ENCODE data around the gene AKAP11. TPM values are rescaled to one million over a fixed set of nuclear protein-coding genes. Genes with fewer than 3 reads are reported as not detected.

The AKAP11 gene
- total RNA-seq, 1 experiment from 2014 or later = 24.1 TPM

DNA sequence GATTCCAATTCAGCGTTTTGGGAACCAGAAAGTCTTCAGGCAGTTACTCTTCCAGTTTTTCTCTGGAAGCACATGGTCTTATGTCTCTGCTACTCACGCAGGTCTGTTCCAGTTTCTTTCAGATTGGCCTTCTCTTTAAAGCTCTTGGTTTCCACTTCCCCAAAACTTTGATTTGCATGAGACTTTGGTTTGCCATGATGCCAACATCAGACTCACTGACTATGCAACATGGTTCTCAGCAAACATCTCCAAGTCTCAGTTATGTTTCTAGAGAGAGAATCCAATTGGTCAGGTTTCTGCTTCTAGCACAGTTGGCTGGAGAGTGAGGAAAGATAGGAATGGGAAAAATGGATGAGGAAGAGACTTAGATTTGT is 3.1 kb downstream of the AKAP11 start:
- no peak for DNase-seq (ENCODE audit: low spot score)
- no TSS peak for BruUV-seq (replicated peaks)
- no peaks in the 10 kb centered on the region for H3K27me3 ChIP-seq (replicated peaks; ENCODE audit: insufficient read depth, low read depth, low read length, poor library complexity)
- no peaks in the 10 kb centered on the region for H3K36me3 ChIP-seq (ENCODE audit: insufficient read depth, low read length, poor library complexity, severe bottlenecking)
- ChIA-PET POLR2A (ENCODE audit: low non-redundant PET) (no interaction called here), CTCF (no interaction called here)
- TF ChIP-seq EZH2 (IDR thresholded peaks at IDR 0.05; ENCODE audit: borderline replicate concordance, low read depth, low read length, poor library complexity, severe bottlenecking) = no peak
- TF ChIP-seq, protein P1, sequence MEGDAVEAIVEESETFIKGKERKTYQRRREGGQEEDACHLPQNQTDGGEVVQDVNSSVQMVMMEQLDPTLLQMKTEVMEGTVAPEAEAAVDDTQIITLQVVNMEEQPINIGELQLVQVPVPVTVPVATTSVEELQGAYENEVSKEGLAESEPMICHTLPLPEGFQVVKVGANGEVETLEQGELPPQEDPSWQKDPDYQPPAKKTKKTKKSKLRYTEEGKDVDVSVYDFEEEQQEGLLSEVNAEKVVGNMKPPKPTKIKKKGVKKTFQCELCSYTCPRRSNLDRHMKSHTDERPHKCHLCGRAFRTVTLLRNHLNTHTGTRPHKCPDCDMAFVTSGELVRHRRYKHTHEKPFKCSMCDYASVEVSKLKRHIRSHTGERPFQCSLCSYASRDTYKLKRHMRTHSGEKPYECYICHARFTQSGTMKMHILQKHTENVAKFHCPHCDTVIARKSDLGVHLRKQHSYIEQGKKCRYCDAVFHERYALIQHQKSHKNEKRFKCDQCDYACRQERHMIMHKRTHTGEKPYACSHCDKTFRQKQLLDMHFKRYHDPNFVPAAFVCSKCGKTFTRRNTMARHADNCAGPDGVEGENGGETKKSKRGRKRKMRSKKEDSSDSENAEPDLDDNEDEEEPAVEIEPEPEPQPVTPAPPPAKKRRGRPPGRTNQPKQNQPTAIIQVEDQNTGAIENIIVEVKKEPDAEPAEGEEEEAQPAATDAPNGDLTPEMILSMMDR (conservative IDR thresholded peaks at IDR 0.05; ENCODE audit: low read depth, low read length) = no peak
- H3K4me3 ChIP-seq (ENCODE audit: low read depth, low read length, poor library complexity, severe bottlenecking) = no peak overlapping the region
- H3K9me3 ChIP-seq (ENCODE audit: low read depth, low read length, poor library complexity, severe bottlenecking) = peaks cover 11% of the 10 kb centered on the region
- intact Hi-C loops (cut with micrococcal nuclease; ENCODE audit: unreplicated experiment) = no loop called here
- H3K4me1 ChIP-seq (ENCODE audit: insufficient read depth, low read length, poor library complexity, severe bottlenecking) = peaks cover 12% of the 10 kb centered on the region
- H3K27ac ChIP-seq (ENCODE audit: low read depth, low read length, poor library complexity, severe bottlenecking) = no peak overlapping the region

DNA sequence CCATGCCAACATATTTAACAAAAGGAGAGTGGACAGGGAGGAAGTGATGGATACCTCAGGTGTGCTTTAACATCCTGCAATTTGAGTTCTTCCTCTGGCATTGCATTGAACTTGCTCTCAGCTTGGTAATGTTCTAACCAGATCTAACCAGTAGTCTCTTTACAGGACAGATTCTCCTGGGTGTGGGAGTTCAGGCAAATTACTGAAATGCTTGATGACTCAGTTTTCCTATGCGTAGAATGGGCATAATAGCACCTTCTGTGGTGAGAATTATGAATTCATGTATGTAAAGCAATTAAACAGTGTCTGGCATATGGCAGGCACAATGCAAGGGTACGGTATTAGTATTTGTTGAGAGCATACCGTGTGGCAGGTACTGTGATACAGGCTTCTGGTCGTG is 3.6 kb downstream of the AKAP11 start:
- ChIA-PET CTCF (no interaction called here), POLR2A (ENCODE audit: low non-redundant PET) (no interaction called here)
- Histone ChIP-seq H3K4me1 (ENCODE audit: insufficient read depth, low read length, poor library complexity, severe bottlenecking) (peaks cover 16% of the 10 kb centered on the region), H3K36me3 (ENCODE audit: insufficient read depth, low read length, poor library complexity, severe bottlenecking) (no peaks in the 10 kb centered on the region), H3K9me3 (ENCODE audit: low read depth, low read length, poor library complexity, severe bottlenecking) (peaks cover 7% of the 10 kb centered on the region), H3K4me3 (ENCODE audit: low read depth, low read length, poor library complexity, severe bottlenecking) (no peak overlapping the region), H3K27ac (ENCODE audit: low read depth, low read length, poor library complexity, severe bottlenecking) (no peak overlapping the region), H3K27me3 (replicated peaks; ENCODE audit: insufficient read depth, low read depth, low read length, poor library complexity) (no peaks in the 10 kb centered on the region)
- no peak for DNase-seq (ENCODE audit: low spot score)
- TF ChIP-seq, protein P1 (conservative IDR thresholded peaks at IDR 0.05; ENCODE audit: low read depth, low read length) = no peak
- no peak for TF ChIP-seq EZH2 (IDR thresholded peaks at IDR 0.05; ENCODE audit: borderline replicate concordance, low read depth, low read length, poor library complexity, severe bottlenecking)
- intact Hi-C loops (cut with micrococcal nuclease; ENCODE audit: unreplicated experiment) = no loop called here
- BruUV-seq (replicated peaks) = no TSS peak

DNA sequence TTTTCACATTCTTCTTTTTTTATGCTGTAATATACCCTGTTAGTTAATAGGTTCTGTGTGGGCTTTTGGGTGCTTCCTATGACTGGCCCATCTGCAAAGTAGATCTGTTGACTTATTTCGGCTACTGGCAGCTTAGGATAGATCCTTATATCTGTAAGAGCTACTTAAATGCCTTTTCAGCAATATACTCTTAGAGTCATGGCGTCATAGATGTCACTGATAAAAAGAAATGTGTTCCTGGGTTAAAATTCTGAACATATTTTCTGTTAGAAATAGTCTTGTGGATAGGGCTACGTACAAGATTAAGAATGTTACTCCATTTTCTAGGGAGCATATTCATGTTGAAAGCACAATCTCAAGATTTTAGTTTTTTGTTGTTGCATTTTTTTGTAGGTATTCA is 4.7 kb downstream of the AKAP11 start:
- no TSS peak for BruUV-seq (replicated peaks)
- TF ChIP-seq EZH2 (IDR thresholded peaks at IDR 0.05; ENCODE audit: borderline replicate concordance, low read depth, low read length, poor library complexity, severe bottlenecking) = no peak
- TF ChIP-seq, protein P1 (conservative IDR thresholded peaks at IDR 0.05; ENCODE audit: low read depth, low read length) = no peak
- intact Hi-C loops (cut with micrococcal nuclease; ENCODE audit: unreplicated experiment) = no loop called here
- Histone ChIP-seq H3K4me3 (ENCODE audit: low read depth, low read length, poor library complexity, severe bottlenecking) (no peak overlapping the region), H3K27ac (ENCODE audit: low read depth, low read length, poor library complexity, severe bottlenecking) (no peak overlapping the region), H3K9me3 (ENCODE audit: low read depth, low read length, poor library complexity, severe bottlenecking) (no peaks in the 10 kb centered on the region), H3K36me3 (ENCODE audit: insufficient read depth, low read length, poor library complexity, severe bottlenecking) (no peaks in the 10 kb centered on the region), H3K27me3 (replicated peaks; ENCODE audit: insufficient read depth, low read depth, low read length, poor library complexity) (no peaks in the 10 kb centered on the region), H3K4me1 (ENCODE audit: insufficient read depth, low read length, poor library complexity, severe bottlenecking) (peaks cover 20% of the 10 kb centered on the region)
- DNase-seq (ENCODE audit: low spot score) = no peak
- POLR2A ChIA-PET (ENCODE audit: low non-redundant PET) = no interaction called here
- CTCF ChIA-PET = no interaction called here
